ENCODE measurements around the gene SSU72.

Gene SSU72

GRCh38 chr1:1574721-1575537 is at the start of gene SSU72:
TSS of gene SSU72 (minus strand) at chr1:1574863. CDS start at chr1:1574557, 306 bp downstream.
- DNase-seq (ENCODE audit: low spot score) = peak; percentile 93

DNA sequence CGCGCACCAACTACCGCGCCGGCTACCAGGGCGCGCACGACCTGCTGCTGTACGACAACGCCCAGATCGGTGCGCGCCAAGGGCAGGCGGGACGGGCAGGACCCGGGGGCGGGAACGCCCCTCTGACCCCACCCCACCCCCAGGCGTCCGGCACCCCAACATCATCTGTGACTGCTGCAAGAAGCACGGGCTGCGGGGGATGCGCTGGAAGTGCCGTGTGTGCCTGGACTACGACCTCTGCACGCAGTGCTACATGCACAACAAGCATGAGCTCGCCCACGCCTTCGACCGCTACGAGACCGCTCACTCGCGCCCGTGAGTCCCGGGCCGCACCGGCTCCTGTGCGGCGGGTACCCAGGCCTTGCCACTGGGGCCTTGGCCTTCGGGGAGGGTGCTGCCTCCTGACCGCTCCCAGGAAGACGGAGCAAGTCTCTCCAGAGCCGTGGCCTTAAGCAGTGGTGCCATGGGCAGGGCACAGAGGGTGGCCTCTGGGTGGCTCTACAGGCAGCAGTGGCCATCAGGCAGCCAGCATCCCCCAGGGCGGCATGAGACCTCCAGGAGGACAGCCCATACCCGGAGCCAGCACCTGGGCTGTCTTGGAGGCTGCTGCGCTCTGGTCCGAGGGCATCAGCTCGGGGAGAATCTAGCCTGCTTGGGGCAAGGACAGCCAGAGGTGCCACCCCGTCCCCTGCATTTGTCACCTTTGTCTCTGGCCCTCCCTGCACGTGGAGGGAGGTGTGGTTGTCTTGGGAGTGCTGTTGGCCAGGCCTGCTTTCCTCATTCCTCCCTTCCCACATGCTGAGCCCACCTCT is 49.2 kb upstream of the SSU72 start:
- DNase-seq (ENCODE audit: low spot score) = no peak

DNA sequence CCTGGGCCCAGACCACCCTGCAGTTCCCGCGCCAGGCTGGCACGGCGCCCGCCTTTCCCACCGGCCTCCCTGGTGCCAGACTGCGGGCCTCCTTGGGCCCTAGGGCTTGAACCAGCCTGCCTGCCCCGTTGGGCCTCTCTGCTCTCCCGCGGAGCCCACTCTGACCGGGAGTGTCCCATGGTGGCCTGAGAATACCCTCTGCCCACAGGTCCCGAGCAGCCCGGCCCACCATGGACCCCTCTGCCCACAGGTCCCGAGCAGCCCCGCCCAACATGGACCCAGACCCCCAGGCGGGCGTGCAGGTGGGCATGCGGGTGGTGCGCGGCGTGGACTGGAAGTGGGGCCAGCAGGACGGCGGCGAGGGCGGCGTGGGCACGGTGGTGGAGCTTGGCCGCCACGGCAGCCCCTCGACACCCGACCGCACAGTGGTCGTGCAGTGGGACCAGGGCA is 48.5 kb upstream of the SSU72 start:
- no peak for DNase-seq (ENCODE audit: low spot score)

- no peak for DNase-seq (ENCODE audit: low spot score)
Measured at GRCh38 chr1:1622788-1623094, 48.1 kb upstream of the SSU72 start.

- DNase-seq (ENCODE audit: low spot score) = no peak
Measured at GRCh38 chr1:1622010-1622787, 47.5 kb upstream of the SSU72 start.

GRCh38 chr1:1621173-1622009 is 46.7 kb upstream of the SSU72 start:
- no peak for DNase-seq (ENCODE audit: low spot score)

- no peak for DNase-seq (ENCODE audit: low spot score)
Measured at GRCh38 chr1:1620433-1621139, 45.9 kb upstream of the SSU72 start.

DNA sequence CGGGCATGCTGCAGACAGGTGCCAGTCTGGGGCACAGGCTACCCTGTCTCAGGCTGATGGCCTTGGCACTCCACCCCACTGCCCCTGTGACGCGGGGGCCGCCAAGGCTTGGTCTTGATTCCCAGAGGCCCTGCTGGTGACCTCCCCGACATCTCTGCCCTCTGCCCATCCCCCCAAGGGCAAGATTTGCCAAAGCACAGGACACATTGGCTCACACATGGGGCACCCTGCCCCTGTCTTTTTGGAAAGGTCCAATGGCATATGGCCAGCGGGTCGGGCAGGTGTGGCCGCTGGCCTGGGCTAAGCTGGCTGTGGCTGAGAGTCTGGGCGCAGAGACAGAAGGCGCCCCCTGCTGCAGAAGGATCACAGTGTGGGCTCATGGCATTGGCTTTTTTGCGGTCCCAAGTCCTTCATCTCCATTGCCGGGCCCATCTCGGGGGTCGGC is 45.3 kb upstream of the SSU72 start:
- no peak for DNase-seq (ENCODE audit: low spot score)

DNA sequence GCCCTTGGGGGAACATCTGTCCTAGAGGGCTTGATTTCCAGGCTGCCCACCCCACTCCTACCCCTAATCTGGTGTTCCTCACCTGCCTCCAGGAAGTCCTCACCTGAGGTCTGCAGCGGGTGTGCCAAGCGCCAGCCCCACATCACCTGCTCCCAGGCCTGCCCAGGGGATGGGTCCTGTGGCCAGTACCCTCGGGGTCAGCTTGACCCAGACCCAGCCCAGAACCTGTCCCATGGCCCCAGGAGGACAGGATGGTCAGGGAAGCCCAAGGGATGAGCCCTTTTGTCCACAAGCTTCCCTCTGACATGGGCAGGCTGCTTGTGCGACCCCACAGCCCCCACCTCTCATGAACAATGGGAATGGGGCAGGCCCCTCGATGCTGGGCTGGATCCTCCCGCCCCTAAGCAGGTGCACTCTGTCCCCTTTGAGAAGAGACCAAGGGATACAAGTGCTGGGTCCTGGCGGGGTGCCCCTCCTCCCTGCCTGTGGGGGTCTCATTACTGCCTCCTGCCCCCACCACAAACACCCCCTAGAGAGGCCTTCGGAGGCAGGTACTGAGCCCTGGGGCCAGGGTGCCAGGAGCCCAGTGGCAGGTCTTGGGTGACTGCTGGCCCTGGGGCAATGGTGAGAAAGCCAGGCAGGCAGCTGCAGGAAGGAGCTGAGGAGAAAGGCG is 43.9 kb upstream of the SSU72 start:
- no peak for DNase-seq (ENCODE audit: low spot score)

DNA sequence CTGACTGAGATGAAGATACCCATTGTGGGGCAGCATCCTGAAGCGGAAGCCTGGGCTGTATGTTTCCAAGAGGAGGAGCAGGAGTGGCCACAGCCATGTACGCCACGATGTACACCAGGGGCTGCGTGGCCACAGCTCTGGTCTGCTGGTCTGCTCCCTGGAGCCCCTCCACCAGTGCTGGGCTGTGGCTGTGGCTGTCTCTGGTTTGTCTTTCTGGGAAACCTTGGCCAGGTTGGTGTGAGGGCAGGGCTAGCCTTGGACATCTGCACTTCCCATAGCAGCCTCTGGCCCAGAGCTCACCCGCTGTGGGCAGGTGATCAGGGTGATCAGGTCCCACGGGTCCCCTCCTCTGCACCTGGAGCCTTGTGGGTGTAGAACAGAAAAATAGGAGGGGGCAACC is 43.3 kb upstream of the SSU72 start:
- no peak for DNase-seq (ENCODE audit: low spot score)

DNA sequence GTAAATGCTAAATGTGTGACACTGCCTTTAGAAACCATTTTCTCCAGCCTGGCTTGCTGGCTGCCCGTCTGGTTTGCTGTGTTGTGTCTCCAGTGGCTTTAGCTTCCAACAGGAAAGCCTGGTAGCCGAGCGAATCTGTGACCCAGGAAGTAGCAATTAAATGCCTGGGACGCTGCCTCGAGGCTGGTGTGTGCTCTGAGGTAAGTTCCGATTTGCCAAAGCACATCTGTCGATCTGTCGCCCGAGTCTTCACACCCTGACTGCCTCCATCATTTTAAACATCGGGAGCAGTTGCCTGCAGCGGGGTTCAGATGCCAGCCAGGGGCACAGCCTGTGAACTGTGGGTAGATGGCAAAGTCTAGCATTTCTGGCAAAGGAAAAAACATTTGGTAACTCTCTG is 42.9 kb upstream of the SSU72 start:
- DNase-seq (ENCODE audit: low spot score) = no peak

DNA sequence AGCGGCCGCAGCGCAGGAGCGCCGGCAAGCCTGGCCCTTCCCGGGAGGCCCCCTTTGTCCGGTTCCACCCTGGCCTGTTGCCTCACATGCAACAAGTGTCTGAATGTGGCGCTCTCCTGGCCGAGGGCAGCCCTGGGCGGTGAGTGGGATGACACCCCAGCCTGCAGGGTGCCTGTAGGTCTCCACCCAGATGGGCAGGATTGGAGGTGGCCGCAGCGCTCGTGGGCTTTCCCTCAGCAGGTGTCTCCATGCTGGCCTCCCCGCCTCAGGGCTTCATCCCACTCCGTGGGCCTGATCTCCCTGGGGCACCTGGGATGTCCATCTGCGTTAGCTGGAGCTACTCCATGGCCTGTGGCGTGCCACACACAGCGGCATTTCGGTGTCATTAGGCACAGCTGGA is 42.2 kb upstream of the SSU72 start:
- DNase-seq (ENCODE audit: low spot score) = no peak

DNA sequence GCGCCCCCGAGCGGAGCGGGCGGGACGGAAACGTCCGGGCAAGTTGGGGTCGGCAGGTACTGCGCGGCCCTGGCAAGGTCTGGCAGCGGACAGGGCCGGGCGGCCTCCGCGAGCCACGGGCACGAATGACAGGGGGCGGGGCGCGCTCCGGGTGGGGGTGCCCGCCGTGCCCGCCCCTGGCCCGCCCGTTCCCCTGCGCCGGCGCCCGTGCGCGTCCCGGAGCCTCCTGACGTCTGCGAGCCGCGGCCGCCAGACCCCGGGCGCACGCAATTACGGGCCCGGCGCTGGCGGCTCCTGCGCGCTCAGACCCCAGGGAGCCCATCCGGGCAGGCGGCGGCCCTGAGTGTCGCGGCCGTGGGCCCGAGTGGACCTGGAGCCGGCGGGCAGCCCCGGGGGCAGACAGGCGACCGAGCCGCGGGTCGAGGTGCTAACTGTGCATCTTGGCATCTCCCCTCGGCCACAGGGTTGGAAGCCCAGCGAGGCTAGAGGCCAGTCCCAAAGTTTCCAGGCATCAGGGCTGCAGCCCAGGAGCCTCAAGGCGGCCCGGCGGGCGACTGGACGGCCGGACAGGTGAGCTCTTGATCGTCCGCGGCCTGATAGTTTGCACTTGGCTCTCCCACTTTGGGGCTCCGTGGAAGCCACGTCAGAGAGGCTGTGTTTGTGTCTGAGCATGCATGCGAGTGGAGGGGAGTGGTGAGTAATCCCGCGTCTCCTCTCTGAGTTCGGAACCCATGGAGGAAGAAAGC is 41.6 kb upstream of the SSU72 start:
- peak; percentile 66 for DNase-seq (ENCODE audit: low spot score)

DNA sequence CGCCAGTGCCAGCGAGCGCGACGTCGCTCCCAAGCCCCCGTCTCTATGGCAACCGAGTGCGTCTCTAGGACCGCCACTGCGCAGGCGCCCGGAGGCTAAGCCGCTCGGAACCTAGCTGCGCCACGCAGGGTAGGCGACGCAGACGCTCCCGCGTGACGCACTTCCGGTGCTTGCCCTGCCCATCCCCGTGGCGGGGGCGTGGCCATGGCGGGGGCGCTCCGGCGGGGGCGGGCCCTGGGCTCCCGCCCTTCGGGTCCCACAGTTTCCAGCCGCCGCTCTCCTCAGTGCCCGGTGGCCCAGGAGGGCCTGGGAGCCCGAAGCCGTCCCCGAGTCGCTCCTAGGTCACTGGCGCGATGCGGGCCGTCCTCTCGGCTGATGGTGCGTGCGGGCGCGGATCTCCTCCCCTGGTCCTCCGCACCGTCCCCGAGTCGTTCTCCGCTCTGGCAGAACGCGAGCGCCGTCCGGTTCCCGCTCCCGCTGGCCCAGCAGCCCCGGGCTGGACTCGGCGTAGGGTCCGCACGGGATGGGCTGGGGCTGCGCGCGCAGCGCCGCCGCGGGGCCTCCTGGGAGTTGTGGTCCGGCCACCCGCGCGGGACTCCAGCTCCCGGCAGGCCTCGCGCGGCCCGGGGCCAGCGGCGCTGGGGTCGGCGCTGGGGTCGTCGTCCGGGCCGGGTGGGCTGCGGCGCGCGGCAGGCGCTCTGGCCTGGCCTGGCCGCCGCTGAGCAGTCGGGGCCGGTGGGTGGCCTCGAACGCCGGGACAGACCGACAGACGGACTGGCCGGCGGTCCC is 40.8 kb upstream of the SSU72 start, which contains the start of gene MIB2:
Gene MIB2, plus strand, starts transcription at position 245 of the 789 bp plus-strand sequence. CDS start 7,953 bp downstream, outside the sequence.
- DNase-seq (ENCODE audit: low spot score) = peak; percentile 100

- DNase-seq (ENCODE audit: low spot score) = no peak
Measured at GRCh38 chr1:1614954-1615255, 40.2 kb upstream of the SSU72 start.

DNA sequence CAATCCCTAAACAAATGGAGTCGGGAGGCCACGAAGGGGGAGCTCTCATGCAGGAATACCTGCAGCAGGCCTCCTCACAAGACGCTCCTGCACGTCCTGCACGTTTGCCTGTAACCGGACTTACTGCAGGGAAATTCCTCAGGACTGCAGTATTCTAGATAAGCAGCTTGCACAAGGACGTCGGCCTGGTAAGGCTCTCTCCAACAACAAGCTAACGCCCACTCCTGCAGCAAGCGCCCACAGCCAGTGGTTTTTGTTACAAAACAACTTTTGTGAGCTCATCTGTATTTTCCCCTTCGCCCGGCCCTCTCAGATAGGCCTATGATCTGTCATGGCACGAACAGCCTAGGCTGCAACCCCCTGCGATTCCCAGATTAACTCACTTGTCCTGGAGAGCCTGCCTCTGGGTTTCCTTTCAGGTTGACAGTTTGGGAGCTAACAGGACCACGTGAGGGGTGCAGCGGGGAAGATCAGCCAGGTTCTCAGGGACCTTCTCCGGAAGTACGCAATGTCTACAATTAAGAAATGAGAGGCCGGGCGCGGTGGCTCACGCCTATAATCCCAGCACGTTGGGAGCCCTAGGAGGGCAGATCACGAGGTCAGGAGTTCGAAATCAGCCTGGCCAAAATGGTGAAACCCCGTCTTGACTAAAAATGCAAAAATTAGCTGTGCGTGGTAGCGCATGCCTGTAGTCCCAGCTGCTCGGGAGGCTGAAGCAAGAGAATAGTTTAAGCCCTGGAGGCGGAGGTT is 39.7 kb upstream of the SSU72 start:
- DNase-seq (ENCODE audit: low spot score) = no peak

DNA sequence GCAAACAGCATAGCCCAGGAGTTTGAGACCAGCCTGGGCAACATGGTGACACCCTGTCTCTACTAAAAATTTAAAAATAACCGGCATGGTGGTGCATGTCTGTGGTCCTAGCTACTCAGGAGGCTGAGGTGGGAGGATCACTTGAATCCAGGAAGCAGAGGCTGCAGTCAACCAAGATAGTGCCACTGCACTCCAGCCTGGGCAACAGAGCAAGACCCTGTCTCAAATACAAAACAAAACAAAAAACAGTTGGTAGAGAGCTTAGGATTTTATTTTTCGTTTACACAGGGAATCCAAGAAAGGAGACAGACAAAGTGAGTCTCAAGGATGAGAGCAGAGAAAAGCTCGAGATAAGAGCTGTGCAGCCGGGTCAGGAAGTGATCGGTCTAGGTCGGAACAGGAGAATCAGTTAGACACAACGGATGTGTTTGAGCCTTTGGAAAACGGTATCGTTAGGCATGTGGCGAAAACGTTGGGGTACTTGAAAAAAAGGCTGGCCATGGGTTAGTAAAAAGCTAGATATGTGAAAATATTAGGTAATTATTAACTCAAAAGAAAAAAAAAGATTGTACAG is 38.9 kb upstream of the SSU72 start:
- DNase-seq (ENCODE audit: low spot score) = no peak

- DNase-seq (ENCODE audit: low spot score) = no peak
Measured at GRCh38 chr1:1612104-1612400, 37.4 kb upstream of the SSU72 start.
